GM12801 (cell line): ENCODE data around the gene LILRB2.

ENCODE experiments used
- TF ChIP-seq, protein P1 (sequence below): IDR thresholded peaks from one replicate; pipeline ENCODE4 v1.5.1; 2011; ENCODE audit warnings: control low read depth; ENCODE audit not compliant: insufficient read length; ENCODE audit errors: extremely low read depth

Gene LILRB2

DNA sequence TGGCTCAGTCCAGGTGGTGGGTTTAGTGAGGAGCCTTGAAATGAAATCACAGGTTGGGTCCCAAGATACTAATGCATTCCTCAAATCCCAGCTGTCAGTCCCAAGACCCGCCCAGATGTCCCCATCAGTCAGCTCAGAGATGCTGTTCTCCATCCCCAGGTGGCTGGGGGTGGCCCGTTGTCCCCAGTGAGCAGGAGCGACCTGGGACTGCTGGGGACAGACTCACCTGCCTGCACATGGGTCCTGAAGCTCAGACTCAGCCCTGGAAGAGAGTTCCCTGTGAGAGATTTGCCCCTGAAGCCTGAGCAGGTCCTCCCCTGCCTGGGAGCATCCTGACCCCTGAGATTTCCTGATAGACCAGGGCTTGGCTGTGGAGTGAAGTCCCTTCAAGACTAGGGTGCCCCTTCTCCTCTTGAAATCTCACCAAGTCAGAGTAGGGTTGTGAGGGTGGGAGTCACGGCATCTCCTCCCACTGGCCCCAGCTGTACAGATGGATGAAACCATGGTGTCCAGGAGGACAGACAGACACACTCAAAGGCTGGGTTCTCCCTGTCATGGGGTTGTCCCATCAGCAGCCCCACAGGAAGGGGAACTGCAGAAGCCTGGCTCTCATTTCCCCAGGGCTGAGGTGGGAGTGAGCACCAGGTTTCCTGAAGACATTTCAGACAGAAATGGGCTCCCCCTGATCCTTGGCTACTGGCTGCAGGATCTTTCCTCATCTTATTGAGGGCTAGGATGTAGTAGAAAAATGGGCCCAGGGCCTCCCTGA lies 17.6 kb upstream of the LILRB2 start:
- TF ChIP-seq, protein P1, sequence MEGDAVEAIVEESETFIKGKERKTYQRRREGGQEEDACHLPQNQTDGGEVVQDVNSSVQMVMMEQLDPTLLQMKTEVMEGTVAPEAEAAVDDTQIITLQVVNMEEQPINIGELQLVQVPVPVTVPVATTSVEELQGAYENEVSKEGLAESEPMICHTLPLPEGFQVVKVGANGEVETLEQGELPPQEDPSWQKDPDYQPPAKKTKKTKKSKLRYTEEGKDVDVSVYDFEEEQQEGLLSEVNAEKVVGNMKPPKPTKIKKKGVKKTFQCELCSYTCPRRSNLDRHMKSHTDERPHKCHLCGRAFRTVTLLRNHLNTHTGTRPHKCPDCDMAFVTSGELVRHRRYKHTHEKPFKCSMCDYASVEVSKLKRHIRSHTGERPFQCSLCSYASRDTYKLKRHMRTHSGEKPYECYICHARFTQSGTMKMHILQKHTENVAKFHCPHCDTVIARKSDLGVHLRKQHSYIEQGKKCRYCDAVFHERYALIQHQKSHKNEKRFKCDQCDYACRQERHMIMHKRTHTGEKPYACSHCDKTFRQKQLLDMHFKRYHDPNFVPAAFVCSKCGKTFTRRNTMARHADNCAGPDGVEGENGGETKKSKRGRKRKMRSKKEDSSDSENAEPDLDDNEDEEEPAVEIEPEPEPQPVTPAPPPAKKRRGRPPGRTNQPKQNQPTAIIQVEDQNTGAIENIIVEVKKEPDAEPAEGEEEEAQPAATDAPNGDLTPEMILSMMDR: no peak

DNA sequence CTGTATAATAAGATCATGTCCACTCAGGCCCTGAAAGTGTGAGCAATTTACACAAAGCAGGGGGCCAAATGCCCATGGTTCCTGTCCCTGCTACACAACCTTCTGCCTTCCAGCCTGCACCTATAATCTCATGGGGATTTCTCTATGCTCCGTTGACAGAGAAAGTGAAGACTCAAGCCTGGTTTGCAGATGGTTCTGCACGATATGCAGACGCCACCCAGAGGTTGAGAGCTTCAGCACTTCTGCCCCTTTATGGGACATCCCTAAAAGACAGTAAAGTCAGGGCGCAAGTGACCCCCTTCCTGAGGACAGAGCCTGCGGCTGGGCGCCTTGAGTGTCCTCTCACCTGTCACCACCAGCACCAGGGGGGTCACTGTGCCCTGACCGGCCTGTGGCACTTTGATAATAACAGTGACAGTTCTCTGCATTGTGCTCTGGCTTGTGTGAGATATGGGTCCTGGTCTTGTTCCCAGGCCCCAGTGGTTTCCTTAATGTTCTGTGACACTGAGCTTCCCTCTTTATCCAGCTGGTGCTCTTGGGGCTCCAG lies 16.9 kb upstream of the LILRB2 start:
- TF ChIP-seq, protein P1: no peak

DNA sequence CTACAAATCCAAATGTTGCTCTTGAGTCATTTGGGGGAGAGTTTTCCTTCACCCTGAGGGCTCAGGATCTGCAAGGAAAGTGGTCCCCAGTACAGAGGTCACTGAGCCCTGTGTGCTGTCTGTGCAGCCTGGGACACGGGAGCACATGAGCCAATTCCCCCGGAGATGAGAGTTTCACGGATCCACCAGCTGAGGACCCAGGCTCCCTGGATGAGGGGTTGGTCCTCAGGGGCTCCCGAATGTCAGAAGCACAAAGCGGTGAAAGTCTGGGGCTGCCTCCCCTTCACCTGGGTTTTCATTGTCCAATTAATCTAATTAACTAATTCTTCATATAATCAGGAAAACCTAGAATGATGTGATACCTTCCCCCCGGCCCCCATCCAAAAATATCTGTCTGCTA lies 13.6 kb upstream of the LILRB2 start:
- TF ChIP-seq, protein P1: no peak

DNA sequence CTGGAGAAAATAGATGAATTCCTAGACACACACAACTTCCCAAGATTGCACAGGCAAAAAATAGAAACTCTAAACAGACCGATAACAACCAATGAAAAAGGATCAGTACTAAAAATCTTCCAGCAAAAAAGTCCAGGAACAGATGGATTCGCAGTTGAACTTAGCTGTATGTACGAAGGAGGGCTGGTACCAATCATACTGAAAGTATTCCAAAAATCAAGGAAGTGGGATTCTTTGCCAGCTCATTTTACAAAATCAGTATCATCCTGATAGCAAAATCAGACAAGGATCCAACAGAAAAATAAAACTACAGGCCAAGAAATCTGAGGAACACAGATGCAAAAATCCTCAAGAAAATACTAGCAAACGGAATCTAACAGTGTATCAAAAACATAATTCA lies 6.5 kb upstream of the LILRB2 start:
- TF ChIP-seq, protein P1: no peak

DNA sequence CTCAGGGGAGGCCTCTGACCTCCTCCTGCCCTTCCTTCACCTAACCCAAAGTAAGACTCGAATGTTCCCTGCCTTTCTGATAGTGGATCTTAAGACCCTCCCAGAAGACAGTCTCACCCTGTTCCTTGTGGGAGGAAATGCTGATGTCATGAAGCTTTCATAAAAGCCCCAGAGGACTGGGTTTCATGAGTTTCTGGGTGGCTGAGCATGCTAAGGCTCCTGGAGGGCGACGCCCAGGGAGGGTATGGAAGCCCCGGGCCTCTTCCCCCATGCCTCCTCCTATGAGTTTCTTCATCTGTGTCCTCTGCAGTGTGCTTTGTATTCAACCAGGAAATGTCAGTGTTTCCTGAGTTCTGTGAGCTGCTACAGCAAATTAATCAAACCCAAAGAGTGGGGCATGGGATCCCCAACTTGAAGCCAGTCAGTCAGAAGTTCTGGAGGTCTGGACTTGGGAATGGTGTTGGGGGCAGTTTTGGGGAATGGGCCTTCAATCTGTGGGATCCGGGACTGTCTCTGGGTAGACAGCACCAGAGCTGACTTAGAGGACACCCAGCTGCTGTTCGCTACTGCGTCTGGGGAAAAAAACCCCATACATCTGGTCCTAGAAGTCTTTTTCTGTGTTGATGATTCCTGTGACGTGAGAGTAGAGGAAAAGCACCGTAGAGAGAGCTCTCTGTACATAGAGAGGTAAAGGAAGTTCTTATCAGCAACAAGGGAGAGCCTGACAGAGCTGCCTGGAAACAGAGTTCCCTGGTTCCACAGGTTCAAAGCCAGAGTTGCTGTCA lies 2.0 kb upstream of the LILRB2 start:
- TF ChIP-seq, protein P1: no peak

DNA sequence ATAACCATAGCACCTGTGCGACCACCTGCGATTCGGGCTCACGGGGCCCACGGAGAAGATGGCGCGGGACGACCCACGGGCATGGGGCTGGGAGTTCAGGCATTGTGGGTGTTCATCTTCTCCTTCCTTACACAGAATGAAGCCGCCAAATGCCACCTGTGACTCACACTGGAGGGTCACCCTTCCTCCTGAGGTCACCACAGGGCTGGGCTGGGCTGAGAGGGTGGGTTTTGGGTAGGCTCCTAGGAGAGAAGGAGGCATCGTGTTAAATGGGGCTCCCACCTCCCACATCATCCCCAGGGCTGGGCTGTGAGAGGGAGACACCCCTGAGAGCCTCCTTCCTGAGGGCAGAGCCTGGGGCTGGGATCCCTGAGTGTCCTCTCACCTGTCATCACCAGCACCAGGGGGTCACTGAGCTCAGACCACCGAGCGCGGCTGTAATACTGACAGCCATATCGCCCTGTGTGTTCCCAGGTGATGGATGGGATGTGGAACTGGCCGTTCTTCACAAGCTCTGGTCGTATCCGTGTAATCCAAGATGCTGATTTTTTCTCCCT lies 1.4 kb downstream of the LILRB2 start:
- TF ChIP-seq, protein P1: no peak

DNA sequence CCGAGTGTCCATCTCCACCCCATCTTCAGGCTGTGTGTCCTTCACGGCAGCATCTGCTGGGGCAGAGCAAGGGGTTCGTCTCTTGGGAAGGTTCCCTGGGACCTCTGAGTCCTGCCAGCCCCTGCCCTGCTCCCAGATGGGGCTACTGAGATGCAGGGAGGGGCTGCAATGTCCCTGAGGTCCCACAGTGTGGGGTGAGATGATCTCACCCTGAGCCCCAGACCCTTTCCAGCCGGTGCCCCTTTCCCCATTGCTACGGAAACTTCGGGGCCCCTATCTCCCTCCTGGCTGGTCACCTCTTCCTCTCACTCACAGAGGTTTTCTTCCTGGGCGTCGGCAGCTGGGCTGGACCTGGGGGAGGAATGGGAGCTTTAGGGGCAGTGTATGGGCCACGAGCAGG lies 5.0 kb downstream of the LILRB2 start:
- TF ChIP-seq, protein P1: no peak
